ENCODE measurements around the gene NTS.

The NTS gene, protein sequence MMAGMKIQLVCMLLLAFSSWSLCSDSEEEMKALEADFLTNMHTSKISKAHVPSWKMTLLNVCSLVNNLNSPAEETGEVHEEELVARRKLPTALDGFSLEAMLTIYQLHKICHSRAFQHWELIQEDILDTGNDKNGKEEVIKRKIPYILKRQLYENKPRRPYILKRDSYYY

DNA sequence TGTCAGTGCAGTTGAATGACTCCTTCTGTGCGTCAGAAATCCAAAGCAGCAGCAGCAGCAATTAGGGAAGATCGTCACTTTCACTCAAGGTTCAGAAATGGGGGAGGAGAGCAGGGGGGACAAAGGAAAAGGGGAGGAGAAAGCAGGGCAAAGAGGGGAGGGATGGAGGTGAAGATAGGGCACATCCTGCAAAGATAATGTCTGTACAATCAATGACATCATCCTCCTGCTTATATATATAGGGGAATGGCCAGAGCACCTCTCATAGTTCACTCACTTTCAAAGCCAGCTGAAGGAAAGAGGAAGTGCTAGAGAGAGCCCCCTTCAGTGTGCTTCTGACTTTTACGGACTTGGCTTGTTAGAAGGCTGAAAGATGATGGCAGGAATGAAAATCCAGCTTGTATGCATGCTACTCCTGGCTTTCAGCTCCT is at the start of gene NTS:
NTS (plus strand) TSS at position 265 of the 431 bp plus-strand sequence; CDS start at position 374, 109 bp downstream.
- no peak for DNase-seq

DNA sequence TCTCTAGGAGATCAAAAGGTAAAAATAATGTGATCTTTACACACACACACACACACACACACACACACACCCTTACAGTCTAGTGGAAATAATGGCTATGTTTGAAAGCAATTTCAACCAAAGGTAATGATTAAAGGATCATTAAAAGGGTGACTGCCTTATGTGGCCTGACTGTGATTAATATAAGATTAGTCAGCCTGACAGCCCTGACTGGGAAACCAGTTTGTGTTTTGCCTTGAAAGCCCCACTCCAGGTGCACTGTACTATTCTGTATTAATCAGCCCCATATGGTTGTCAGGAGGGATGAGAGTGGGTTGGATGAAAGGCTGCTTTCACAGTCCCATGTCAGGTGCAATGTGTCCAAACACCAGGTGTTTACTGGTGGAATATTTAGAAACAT is 48.3 kb upstream of the NTS start:
- DNase-seq = no peak

DNA sequence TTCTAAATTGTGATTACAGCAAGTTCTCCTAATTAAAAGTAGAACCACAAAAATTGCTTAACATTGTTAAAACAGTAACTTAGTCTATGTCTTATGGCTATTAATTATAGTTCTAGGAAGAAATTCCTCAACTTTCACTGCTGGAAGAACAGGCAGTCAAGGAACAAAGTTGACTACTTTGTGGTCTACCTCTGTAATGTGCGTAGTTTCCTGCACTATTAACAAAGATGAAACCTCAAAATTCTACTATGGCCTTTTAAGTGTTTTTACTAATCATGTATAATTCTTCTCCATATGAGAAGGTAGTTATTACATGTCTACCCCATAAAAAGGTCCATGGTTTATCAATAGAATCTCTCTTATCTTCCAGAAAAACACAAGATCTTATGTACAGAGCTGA is 45.5 kb upstream of the NTS start:
- no peak for DNase-seq

DNA sequence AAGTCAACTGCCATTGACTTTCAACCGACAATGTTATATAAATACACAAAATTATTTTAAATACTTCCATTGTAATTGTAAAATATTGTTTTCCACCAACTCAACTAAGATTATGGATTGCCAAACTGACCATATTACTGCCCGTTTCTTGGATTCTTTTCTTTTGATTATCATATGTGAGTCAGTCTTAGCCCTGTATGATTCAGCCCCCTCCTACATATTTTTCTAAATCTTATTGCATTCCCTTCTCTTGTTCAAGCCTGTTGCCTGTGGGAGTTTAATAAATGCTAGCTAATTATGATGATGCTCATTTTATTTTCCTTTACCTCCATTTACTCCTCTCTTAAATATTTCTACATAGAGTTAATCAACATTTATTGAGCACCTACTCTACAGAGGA is 44.7 kb upstream of the NTS start:
- DNase-seq = no peak

DNA sequence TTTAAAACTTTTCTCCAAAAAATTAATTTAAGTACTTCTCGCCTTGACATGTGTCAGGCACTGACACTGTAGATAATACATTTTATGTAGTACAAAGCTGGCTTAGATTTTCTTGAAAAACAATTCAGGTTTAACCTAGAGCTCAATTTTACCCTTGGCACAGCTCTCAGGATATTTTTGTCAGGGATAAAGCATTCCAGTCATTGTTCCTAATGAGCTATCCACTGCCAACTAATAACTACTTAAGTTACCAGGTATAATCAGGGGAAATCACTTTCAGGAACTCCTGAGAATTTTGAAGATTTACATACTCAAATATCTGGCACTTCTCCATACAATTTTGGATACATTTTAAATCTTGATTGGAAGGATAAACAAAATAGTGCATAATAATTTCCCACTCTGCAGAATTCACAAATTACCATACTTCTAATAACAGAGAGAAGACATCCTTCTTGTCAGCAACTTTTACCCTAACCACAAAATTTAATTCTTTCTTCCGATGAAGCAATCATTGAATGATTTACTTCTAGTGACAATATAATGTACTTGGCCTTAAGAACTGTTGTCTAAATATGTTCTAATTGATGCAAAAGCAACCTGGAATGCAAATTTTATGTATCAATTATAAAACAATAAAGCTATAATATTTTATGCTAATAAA is 42.6 kb upstream of the NTS start:
- no peak for DNase-seq

DNA sequence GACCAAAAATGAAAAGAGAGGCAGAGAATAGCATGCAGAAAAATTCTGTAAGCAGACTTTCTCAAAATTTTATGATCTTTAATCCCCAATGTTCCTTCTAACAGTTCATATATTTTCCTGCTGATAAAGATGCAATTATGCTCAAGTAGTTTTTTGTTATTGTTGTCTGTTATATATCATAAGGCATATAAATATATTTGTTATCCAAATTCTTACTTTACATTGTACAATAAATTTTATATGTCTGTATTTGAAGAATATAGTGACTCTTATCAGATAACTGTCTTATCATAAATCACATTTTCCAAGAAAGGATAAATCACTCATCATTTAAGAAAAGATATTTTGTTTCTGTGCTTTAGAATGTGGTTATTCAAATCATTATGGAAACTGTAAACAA is 40.5 kb upstream of the NTS start:
- DNase-seq = no peak

DNA sequence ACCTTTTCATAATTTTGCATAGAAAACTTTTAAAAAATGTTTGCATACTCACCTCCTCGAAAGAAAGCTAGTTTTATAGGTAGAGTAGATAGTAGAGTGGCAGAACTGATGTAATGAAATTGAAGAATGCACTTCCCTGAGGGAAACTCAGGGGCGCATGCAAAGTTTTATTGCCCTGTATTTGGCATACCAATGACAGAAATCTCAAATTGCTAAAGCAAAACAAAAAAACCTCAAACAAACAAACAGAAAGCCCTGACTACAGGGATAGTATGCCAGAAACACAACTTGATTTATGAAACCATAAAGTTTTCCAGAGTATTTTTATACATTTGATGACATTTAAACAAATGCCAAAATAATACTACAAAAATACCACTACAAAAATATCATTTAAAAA is 39.7 kb upstream of the NTS start:
- no peak for DNase-seq

DNA sequence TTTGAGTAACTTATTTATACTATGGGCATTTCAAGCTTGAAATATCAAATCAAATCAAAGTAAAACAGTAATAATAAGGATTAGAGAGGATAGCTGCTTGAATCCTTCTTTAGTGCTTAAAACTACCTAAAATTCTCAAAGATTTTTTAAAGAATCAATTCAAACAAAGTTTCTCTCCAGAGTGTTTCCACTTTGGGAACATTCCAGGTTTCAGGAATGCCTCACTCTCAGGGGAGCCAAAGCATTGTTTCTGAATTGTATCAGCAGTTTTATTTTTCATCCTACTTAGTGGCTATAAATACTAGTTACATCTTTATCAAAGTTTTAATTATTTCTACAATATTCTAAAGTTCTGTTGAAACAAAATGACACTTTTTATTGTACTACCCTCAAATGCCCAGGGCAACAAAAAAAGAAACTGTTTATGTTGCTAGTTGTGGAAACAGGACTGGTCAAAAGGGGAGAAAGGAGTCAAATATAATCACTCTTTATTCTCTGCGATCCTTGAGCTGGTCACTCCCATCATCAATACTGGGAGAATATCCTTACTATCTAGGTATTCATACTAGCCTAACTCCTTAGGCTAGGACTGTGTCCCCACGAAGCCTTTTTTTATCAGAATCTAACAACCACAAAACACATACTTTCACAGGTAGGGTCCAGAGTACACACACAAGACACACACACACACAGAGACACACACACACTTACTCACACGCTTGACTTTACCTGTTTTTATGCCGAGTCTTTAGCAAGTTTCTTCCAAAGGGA is 38.5 kb upstream of the NTS start:
- DNase-seq = no peak

DNA sequence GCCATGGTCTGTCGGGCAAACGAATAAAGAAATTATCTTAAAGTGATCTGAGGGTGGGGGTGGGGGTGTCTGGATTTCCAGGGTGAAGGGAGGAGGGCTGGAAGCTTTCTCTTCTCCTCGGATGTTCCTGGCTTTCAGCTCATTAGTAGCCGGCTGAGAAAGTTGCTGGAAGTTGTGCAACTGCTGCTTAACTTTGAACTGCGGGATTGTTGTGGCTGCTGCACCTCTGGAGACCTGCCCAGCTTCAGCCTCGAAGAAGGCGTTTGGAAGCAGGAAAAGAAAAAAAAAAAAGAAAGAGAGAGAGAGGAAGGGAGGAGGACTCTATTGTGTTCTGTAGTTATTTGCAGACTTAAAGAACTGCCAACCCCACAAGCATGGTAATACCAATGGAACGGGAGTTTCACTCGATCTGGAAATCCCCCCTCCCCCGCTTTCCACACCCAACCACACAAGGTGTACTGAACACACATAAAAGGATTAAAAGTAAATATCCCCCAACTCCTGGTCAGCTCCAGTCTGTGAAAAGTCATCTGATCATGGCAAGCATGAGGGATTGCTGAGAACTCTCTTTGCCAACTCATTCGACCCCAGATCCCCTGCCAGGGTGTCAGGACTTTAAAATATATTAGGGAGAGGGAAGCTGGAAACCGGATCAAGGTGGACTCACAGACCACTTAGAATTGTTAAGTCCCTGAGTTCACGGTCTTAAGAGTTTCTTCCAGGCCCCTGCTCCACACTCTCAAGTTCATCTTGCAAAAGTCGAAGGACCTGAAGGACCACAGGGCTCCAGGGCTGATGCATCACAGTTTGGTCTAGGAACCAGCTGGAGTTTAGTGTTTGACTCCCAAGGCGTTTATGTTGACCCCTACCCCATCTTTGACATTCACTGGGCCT is 37.7 kb upstream of the NTS start, which contains the start of gene RASSF9:
RASSF9 (minus strand) TSS at position 213 of the 894 bp plus-strand sequence; CDS start at position 5, 208 bp downstream.
- DNase-seq = no peak

DNA sequence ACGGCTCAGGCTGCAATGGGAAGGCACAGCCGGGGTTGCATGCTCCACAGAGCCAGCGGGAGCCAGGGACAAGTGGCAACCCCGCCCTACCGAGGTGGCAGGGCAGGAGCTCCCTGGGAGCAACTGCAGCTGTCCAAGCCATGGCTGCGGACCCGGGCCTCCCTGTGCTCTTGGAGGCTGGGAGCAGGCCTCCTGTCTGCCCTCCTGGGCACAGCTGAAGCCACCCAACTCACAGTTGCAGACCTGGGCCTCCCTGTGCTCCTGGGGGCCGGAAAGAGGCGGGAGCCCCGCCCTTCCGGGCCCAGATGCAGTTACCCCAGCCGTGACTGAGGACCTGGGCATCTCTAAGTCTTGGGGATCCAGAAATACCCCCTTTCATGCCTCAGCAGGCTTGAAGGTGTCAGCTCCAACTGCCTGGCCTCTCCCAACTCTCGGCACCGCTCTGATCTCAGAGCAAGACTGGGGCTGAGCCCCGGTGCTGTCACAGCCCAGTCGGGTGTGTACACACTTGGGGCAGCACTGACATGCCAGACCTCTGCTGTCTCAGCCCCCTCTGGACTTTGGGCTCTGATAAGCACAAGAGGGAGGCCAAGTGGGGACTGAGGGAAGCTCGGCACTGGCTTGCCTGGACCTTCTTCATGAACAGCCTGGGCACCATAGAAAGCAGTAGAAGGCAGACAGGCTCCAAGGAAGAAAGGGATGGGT is 30.3 kb upstream of the NTS start:
- no peak for DNase-seq

DNA sequence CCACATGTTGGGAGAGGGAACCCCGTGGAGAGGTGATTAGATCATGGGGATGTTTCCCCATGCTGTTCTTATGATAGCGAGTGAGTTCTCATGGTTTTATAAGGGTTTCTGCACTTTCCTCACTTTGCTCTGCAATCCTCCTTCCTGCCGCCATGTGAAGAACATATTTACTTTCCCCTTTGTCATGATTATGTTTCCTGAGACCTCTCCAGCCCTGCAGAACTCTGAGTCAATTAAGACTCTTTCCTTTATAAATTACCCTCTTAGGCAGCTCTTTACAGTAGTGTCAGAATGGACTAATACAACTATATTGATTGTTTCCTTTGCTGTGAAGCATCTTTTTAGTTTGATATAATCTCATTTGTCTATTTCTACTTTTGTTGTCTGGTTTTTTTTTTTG is 24.8 kb upstream of the NTS start:
- no peak for DNase-seq

DNA sequence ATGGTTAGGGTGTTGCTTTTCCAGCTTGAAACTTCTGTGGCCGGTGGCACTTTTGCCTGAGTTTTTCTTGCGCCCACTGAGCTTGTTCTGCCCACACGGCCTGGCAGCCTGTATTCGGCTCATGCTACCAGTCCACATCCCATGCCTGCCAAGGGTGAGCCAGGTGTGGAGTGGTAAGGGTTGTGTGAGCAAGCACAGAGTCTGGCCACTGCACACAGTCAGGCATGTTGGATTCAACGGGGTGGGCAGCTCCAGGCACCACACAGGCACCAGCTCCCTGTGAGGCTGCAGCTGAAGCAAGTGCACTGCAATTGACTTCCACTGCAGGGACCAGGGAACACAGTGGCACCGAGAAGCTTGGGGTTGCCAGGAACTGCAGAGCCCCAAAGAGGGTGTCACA is 18.8 kb upstream of the NTS start:
- DNase-seq = no peak

DNA sequence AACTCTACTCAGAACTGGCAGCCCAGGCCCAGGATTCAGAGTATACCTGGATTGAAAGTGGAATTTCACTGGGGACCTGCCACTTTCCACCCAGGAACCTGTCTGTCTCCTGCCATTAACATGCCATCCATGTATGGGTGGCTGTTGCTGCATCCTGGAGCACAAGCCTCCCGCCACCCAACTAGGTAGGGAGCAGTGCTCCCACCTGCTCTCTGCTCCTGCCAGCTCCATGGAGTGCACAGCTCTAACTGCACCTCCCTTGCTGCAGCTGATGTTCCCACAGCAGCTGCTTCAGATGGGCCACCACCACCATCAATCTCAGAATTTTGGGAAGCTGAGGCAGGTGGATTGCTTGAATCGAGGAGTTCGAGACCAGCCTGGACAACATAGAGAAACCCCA is 17.1 kb upstream of the NTS start:
- no peak for DNase-seq

DNA sequence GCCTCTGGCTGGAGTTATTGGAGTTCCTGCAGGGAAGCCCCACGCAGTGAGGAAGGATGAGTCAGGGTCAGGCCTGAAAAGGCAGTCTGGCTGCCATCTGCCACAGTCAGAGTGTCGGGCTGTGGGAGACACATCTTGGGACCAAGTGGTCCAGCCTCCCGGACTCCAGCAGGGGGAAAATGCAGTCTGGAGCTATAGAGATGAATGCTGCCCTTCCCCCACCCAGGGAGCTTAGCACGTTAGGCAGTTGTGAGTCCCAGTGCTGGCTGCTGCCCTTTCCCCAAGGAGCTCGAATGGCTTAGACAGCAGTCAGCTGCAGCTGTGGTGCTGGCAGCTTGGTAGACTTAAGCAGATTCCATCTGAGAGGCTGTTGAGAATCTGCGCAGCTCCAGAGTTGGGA is 8.2 kb upstream of the NTS start:
- no peak for DNase-seq

DNA sequence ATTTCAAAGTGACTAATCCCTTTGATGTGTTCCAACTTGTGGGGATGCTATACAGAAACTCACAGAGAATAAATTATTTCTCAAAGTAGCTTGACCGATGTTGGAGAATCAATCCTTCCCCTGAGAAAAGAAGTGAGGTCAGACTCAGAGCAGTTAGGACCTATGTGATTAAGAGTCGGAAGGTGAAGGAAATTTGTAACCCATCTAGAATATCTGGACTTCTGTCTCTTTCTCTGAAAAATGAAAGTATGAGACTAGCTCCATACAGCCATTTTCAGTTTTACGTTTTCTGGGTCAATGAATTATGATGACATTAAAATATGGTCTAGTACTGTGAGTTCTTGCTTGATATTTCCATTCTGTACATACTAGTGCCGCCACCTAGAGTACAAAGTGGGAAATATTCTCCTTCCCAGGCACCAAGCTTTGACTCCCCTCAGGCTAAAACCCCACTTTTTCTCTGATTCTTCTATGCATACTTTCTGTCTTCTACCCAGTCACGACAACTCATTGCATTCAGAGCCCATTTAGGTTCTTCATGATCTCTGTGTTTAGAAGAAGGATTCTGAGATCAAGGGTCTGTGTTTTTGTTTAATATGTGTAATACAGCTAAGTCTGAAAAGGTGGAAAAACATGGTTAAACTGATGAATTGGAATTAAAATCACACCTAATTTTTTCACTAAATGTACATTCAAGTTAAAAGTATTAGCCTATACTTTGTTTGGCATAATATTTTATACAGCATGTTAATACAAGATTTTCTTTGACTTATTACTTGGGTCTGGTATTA is 6.9 kb upstream of the NTS start:
- no peak for DNase-seq

DNA sequence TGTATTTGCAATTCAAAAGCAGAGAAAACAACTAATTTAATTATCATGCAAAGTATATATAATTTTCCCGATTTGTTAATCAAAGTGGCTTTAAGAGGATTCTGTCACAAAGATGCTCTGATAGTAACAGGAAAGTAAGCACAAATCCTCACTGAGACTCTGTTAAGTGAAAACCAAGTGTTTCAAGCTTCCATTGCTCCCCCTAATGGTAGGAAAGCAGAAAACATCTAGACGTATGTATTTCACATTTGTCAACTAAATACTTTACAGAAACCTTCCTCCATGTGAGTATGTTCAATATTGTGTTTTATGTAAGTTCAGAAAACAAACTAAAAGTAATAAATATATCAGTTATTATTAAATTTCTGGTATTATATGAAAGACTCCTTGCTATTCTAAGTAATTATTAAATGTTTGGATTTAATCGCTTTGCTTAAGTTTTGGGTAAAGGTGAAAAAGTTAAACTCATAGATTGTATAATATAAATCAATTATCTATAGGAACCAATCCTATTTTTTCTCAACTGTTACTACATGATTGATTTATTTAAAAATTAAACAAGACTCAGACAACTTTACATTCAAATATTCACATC is 1.5 kb upstream of the NTS start:
- no peak for DNase-seq

DNA sequence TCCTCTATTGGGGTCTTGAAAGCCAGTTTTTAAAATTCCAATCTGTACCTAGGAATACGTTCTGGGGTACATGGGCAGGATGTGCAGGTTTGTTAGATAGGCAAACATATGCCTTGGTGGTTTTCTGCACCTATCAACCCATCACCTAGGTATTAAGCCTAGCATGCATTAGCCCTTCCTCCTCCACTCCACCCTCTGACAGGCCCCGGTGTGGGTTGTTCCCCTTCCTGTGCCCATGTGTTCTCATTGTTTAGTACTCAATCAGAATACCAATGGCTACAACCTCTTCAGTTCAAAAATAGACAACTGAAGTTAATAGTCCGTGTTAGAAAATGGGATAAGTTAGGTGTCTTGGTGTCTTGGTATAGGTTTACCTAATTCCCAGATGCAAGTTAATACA is 3.4 kb downstream of the NTS start:
- DNase-seq = no peak

DNA sequence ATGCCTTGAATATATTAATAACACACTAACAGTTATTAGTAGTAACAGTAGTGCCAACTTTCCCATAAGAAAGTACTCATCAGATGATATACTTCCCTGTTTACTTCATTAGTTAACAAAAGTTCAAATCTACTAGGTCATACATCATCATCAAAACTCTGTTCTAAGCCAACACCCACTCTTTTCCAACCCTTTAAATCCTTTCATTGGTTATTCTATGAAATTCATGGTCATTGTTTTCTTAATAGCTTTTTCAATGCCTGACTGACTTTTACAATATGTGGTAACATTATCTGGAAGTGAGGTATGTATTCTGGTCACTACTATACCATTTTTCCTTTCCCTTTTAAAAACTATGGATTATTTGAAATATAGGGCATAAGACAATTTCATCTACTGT is 9.7 kb downstream of the NTS start:
- no peak for DNase-seq

DNA sequence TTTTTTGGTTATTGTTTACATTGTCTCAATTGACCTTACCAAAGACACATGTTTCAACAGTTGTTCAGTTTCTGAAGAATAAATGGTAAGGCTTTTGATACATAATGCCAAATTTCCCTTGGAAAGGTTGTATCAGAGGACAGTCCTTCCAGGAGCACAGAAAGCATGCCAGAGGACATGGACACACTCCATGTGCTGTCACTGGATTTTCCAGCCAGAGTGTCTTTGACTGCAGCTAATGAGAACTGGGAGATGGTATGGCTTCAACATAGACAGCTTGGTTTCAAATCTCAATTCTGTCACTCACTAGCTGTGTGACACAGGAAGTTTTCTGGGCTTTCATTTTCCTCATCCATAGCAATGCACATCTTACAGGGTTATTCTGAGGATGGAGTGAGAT is 20.6 kb downstream of the NTS start:
- DNase-seq = no peak

DNA sequence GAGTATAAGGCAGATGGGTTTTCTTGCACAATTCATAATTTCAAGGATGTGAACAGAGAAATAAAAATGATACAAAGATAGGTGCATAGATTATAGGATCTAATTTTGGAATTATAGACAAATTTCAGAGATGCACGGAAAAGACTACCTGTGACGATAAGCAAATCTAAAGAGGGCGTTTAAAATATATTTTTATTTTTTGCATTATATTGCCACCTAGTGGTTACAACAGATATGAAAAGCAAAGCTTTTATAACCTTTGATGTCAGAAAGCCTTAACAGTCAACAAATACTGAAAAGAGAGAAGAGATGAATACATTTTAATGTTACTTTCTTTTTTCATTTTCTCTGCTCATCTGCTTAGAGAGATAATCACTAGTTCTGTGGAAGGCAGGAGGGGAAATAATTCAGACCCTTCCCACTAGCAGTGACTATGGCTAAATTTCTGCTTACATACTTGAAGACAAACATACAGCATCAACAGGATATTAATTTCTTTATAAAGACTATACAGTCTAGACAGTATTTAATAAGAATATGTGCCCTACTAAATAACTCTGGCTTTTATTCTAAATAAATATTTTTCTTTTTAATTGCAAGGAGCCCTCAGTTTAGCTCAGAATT is 46.3 kb downstream of the NTS start:
- DNase-seq = no peak
